ENCODE data around the gene NPC1L1.

NPC1L1 gene

GRCh38 chr7:44469461-44470134 lies 71.5 kb downstream of the NPC1L1 start:
- no peak for DNase-seq

GRCh38 chr7:44467217-44467548 lies 73.9 kb downstream of the NPC1L1 start:
- DNase-seq: no peak

DNA sequence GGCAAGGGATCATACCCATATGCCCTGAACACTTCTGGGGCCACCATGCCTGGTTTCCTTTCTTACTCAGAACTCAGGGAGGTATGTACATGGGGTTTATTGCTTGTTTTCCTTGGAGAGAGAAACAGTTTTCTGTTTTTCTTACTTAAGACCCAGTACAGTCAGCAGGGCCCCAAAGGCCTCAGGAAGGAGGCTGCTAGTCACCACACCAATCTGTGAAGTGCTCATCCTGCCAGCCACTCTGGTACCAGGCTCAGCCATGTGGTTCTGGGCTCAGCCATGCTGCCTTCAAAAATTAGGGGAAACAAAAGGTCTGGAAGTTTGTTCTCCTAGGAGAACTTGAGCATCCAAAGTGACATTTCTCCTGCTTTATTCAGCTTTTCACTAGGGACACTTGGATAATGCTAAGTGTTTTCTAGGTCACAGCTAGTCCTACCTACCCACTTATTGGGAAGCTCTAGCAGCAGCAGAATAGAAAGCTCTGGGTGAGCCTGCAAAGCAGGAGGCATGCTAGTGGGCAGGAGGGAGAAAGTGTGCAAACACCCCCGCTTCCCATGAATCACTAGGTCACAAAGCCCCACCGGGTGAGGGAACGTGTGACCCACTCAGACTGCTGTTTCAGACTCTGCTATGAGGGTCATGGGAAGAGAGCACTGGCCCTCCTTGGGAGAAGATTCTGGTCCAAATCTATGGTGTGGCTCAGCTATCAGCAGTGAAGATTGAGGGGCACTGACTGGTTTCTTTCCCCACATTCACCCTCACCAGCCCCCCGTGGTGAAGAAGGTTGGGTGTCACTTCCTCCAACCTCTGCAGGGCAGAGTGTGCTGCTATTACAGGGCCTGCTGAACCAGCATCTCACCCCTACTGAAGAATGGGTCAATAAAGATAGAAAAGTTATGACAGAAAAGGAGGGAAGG lies 74.6 kb downstream of the NPC1L1 start:
- no peak for DNase-seq

- DNase-seq: no peak
Observed at GRCh38 chr7:44465490-44465889, 75.6 kb downstream of the NPC1L1 start.

- no peak for DNase-seq
Observed at GRCh38 chr7:44463169-44463808, 77.8 kb downstream of the NPC1L1 start.

All from activated CD4-positive, CD25-positive, alpha-beta regulatory T cell (primary cell).